HG02610 (cell line): ENCODE measurements around the gene TSR3.
"Not testable (repeated sequence)": the region's sequence is repeated elsewhere in the genome, so short reads cannot be mapped to it uniquely, and the experiment has no call there.

Experiments
- ATAC-seq: cut with Tn5 transposase; IDR thresholded peaks from one replicate; pipeline ENCODE4 v1.9.1; 2021; ENCODE audit warnings: mild to moderate bottlenecking, moderate library complexity; ENCODE audit not compliant: unreplicated experiment

TSR3 gene

DNA sequence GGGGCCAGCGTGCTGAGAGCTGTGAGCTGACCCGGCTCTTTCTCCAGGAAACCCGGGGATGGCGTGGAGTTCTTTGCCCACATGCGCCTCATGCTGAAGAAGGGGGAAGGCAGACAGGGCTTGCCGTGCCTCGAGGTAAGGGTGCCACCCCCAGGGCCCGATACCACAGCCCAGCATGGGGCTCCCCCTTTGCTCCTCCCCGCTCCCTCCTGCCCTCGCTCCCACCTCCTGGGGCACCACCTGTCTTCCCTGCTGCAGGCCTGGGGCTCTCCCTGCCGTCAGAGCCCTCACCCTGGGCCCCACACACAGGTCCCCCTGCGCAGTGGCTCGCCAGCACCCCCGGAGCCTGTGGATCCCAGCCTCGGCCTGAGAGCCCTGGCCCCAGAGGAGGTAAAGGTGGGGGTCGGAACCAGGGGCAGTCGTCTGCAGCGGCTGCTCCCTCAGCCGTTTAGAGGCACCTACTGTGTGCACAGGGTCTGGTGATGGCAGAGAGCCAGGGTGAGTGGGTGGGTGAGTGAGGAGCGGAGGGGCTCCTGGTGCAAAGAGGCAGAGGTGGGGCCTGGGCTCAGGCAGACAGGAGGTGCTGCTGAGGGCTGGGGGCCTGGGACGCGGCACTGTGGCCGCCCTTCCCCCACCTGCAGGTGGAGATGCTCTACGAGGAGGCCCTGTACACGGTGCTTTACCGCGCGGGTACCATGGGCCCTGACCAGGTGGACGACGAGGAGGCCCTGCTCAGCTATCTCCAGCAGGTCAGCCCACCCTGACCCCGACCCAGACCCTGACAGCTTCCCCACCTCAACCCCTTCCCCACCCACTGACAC lies 12.6 kb downstream of the TSR3 start:
- no peak for ATAC-seq

DNA sequence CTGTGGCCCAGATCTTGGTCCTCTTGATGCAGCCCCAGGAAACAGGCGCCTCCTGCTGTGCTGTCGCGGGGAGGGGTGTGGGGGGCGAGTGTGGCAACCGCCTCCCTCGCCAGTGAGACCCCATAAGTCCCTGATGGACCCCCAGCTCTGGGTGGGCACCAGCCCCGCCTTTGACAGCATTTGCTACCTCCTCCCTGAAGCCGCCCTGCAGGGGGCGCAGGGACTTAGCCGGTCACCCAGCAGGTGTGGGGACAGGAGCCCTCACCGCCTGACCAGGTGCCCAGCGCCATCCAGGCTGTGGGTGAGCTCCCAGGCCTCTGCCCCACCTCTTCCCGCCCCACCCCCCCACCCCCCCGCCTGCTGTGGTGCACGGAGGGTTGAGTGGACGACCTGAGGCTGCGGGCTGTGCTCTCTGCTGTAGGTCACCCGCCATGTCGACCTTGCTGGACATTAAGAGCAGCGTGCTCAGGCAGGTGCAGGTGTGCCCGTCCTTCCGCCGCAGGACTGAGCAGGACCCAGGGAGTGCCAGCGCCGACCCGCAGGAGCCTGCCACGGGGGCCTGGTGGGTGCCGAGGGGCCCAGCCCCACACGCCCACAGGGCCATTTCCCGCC lies 13.5 kb downstream of the TSR3 start:
- no peak for ATAC-seq

DNA sequence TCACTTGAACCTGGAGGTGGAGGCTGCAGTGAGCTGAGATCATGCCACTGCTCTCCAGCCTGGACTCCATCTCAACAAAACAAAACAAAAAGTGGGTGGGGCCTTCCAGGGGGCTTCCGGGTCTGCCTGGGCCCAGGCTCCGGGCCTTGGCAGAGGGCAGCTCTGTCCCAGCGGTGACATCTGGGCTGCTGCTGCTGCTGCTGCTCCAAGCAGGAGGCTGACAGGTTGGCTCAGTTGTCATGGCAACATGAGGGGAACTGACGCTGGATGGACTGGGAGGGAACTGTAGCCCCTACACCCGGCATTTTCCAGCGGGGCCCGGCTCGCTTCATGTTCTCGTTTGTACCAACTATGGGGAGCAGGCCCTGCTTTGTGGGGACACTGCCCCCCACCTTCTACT lies 14.2 kb downstream of the TSR3 start:
- no peak for ATAC-seq

DNA sequence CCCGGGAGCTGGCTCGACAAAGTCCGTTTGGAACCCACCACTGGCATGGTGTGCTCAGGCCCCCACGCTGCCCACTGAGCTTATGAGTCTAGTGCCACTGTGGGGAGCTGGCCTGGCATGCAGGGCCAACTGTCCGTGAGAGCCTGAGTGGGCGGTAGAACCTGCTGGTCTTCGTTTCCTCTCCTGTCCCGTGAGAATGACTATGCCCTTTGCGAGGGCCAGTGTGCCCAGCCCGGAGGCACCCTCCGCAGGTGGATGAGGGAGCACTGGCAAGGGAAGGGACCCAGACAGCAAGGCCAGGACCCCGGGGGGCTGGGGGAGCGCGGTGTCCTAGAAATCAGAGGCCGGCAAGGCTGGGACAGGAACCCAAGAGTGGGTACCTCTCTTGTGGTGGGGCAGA lies 15.1 kb downstream of the TSR3 start:
- no peak for ATAC-seq

DNA sequence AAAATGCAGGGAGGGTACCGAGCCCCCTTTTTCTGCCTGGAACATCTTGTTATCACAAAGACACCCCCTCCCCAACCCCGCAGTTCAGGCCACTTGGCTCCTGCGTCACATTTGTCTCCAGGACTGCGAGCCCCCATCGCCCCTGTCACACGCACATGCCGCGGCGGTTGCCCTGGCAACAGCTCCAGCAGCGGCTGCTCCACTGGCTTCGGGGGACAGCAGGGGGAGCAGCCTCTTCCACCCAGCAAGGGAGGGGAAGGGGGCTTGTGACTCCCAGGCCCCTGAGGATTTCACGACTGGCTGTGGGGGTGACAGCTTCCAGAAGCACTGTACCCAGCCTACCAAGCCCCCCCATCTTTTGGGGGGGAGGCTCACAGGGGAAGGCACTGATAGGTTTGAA lies 15.7 kb downstream of the TSR3 start:
- no peak for ATAC-seq

DNA sequence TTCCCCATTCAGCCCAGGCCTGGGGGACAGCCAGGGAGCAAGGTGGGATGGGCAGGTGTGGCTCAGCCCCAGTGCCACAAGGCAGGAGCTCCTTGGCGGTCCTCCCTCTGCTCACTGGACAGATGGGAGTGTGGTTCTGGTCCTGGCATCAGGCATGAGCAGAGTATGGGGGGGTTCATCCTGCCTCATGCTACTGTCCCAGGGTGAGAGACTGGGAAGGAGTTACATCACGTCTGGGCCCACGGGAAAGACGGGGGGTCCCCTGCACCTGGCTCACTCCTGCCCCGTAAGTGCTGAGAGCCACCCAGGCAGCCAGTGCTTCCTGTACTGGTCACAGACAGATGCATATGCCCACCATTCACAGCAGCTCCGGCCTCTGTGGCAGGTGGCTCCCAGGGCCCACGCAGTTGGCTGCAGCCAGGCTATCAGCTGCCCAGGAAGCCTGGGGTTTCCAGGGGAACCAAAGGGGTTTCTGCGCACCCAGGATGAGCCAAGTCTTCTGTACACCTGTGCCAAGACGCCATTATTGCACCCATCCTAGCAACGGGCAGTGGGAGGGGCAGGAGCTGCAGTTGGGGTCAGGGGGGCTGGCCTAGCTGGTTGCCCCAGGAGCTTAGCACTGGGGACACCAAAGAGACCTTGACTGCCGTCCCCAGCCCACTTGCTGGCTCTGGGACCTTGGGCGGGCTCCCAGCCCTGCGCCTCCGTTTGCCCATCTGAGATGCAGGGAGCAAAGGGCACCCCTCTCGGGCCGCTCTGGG lies 16.3 kb downstream of the TSR3 start:
- ATAC-seq: no peak

DNA sequence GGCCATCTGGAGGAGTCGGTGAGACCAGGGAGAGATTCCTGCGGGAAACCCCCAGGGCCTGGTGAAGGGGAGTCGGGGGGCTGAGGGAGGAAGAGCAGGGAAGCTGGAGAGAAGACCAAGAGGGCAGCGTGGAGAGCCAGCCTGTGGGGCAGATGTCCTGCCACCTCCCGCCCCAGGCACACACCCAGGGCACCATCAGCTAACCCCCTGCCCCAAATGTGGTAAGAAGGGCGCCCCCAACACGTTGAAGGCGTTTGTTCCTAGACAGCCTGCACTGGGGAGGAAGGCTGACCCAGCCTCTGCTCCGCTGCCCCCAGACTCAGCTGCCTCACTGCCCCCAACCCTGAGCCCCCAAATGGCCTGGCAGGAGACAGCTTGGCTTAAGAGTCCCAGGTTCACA lies 16.9 kb downstream of the TSR3 start:
- ATAC-seq: no peak

DNA sequence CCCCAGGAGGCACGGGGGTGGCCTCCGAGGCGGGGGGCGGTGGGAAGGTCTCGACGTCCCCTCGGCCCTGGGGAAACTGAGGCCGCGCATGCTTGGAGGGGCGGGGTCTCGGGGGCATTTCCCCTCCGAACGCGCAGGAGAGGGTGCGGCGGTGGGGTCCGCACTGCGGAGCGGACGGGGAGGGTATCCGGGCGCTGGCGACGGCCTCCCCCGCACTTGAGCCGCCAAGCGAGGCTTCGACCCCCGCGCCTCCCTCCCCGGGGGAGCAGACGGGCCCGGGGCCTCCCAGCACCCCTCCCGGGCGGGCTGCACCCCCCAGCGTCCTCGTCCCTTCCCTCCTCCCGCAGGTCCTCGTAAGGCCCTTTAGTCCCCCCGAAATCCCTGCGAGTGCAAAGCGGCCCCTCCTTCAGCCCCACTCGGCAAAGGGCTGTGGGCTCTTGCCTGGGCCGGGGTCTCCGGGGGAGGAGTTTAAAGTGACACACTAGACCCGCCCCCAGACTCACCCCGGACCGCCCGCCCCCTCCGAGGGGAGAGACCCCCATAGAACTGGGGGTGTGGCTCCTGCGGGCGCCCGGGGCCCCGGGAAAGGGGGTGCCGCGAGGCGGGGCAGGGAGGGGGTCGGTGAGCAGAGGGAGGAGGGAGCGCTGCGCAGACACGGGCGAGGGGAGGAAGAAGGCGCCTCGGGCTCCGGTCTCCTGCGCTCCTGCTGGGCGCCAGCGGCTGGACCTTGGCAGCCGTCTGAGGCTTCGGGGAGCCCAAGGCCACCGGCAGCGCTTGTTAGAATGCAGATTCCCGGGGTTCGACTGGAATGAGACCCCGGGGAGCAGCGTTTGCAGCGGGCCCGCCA lies 17.6 kb downstream of the TSR3 start:
- no peak for ATAC-seq

DNA sequence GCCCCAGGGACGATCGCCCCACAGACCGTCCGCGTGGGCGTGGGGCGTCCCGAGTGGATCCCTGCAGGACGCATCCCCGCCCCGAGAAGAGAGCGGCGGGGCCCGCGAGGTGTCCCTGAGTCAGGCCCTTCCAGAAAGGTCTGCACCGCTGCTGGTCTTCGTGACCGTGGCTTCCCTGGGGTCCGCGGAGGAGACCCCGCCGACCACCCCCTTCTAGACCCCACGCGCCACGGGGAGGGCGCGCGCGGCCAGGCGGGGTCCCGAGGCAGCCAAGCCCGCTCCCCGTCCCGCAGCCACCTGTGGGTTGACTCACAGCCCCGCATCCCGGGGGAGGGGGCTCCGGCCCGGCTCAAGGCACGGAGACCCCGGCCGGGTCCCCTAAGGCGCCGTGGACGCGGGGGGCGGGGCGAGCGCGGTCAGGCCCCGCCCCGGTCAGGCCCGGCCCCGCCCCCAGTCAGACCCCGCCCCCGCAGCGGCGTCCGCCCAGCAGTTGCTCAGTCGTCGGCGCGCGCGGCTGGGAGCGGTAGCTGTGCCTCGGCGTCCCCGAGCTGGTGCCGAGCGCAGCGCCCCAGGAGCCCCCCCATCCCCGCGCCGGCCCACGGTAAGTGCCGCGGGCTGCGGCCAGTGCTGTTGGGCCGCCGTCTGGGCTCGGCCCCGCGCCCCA lies 18.4 kb downstream of the TSR3 start, which contains the start of gene BAIAP3:
BAIAP3 (plus strand) TSS at position 497 of the 664 bp plus-strand sequence. CDS start 4,905 bp downstream, outside the sequence.
- ATAC-seq: no peak

DNA sequence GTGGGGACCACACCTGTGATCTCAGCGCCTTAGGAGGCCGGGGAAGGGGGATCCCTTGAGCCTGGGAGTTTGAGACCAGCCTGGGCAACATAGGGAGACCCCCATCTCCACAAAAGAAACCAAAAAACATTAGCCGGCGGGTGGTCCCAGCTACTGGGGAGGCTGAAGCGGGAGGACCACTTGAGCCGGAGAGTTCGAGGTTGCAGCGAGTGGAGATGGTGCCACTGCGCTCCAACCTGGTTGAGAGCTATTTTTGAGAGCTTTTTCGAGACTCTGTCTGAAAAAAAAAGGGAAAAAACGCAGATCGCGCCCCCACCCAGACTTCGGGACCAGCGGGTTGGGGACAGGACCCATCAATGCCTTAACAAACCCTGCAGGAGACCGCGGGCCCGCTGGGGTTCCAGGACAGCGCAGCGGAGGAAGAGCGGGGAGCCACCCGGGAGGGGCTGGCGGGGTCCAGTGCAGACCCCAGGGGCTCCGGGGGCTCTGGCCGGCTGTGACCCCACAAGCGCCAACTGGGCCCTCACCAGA lies 19.0 kb downstream of the TSR3 start:
- ATAC-seq: no peak

DNA sequence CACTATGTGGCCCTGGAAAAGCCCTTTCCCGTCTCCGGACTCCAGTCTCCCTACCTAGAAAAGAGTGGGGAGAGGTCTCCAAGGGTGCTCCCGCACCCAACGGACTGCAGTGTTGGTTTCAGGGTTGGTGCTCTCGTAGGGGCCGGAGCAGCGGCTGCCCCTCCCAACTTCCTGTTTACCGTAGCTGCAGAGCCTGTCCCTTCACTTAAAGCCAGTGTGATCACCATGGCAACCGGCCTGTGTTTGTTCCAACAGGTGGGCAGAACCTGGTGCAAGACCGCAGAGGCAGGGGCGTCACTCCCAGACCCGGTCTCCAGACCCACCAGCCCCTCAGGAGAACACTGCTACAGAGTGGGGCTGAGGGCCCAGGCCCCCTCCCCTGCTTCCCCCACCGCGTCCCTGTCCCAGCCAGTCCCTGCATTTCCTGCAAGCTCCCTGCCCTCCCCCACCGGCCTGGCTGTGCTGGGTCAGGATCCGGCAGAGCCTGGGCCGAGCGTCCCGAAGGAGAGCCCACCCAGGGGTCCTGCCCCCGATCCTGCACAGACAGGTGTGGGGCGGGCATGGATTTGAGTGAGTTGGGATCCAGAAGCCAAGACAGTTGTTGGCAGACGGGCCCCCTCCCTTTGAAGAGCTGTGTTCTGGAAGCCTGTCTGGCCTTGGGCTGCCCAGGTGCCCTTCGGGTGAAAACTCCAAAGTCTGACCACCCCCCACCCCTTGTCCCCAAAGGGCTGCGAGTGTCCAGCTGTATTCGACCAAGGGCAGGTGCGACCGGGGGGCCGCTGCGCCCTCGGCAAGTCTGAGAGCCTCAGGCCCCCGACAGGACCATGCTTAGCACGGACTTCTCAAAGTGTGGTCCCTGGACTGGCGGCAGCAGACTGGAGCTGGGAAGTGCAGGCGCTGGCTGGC lies 19.7 kb downstream of the TSR3 start:
- ATAC-seq: peak; percentile 36

DNA sequence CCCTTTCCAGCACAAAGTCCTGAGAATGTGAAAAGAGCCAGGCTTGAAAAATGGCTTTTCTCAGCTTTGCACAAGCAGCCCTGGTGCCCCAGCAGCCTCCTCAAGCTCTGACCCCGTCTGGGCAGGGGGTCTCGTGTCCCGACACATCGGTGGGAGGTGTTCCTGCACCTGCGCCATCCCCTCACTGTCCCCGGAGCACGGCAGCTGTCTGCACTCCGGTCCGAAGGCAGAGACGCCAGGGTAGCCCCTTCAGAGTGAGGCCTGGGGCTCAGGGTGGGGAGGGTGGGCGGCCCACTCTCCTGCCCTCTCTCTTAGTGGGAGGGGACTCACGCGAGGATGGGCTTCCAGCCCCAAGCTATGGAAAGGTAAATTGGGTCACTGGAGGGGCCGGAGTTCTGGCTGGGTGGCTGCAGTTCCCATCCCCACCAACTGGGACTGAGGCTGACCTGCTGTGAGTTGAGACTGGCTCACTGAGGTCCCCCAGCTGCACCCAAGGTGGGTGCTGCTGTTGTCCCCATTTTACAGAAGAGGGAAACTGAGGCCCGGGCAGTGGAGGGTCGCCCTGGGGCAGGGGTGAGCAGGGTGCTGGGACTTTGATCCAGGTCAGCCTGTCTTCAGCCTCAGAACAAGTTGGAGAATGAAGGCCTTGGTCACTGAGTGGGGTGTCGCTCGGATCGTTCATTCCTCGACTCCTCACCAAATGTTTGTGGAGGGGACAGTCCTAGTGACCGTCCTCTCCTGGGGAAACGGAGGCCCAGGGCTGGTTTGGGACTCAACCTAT lies 20.6 kb downstream of the TSR3 start:
- no peak for ATAC-seq

DNA sequence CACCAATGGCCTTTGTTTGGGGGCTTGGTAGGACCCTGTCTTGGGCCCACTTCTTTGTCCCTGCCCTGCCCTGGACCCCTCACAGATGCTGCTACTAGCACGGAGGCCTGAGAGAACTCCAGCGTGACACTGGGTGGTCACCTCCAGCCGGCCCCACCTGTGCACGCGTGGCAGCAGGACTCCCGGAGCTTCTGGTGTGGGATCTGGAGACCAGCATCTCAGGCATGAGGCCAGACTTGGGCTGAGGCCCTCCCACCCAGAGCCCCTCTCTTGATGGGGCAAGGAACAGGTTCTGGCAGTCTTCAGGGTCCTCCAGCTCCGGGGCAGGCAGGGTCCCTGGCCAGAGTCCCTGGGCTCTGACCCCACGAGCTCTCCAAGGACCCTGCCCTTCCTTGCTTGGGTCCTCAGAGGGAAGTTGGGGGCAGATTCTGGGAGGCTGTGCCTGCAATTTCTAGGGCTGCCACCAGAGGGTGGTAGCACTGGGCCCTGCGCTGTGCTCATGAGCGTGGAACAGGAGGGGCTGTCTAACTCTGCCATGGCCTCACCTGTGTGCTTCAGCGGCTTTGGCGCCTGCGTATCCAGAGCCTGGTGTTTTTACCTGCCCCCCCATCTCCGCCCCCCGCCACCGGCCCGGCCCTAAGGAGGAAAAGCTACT lies 21.3 kb downstream of the TSR3 start:
- ATAC-seq: no peak

DNA sequence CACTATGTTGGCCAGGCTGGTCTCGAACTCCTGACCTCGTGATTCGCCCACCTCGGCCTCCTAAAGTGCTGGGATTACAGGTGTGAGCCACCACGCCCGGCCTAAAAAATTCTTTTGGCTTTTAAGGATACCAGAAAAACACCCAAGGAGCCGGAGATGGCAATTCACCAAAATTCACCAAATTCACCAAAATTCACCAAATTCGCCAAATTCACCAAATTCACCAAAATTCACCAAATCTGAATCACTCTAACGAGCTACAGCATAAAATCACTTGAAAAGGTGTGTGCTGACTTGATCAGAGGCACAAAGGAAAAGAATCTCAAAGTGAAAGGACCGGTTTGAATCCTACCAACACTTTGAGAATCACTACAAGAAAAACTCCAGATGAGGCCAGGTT lies 22.7 kb downstream of the TSR3 start:
- not testable (repeated sequence) for ATAC-seq

DNA sequence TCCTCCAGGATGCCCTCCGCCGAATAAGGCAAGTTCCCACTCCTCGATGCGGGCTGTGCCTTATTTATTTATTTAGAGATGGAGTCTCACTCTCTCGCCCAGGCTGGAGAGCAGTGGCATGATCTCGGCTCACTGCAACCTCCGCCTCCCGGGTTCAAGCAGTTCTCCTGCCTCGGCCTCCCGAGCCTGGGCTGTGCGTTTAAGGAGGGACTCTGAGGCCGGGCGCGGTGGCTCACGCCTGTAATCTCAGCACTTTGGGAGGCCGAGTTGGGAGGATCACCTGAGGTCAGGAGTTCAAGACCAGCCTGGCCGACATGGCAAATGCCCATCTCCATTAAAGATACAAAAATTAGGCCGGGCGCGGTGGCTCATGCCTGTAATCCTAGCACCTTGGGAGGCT lies 23.5 kb downstream of the TSR3 start:
- ATAC-seq: not testable (repeated sequence)

DNA sequence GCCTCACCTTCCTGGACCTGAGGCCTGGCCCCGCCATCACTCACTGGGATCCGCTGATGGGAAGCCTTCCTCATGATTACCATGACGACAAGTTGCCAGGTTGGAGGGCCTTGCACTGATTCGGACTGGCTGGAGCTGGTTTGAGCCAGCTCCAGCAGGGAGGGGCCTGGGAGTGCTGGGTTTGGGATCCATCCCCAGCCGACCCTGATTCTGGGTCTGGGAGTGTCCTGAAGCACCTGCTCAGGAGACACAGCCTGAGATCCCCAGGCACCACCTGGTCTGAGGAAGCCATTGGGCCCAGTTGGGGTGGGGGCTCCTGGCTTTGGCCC lies 24.1 kb downstream of the TSR3 start:
- ATAC-seq: no peak

DNA sequence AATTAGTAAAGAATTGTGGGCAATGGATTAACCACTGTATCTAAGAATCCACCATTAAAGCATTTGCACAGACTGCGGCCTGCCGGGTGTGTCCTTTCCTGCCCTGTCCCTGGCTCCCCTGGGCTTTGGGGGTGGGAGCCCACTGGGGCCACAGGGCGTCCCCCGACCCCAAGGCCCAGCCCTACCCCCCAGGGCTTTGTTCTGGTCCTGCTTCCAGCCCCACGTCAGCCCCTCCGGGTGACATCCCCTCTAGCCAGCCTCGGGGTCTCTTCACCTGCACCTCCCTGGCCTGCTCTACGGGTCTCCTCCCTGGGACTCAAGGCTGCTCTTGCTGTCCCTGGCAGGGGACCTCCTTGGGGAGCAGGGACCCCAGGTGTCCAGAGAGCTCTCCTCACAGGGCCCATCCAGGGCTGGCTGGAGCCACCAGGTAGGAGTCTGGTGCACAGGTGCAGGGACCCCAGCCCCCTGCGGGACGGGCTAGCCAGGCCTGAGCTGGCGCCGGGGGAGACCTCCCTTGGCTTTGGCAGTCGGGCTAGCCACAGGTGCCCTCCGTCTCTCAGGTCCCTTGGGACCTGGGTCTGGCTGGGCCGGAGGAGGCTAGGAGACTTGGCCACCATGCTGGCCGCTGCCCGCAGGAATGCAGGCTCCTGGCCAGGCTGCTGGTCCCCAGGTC lies 24.6 kb downstream of the TSR3 start:
- ATAC-seq: no peak
